Spleen (tissue), 7 donors: ENCODE results near the gene FXYD6.

Source experiments
- CTCF ChIP-seq, 11 experiments: fragments of 200-600 bp in 7 of 11; fragments of 450-650 bp in 4 of 11; sonication (generic) in 4 of 11; IDR thresholded peaks in 8 of 11; conservative IDR thresholded peaks in 3 of 11; 1 replicate in 7 of 11; 2 replicates in 4 of 11; pipeline versions ENCODE4 v1.4.0 to v1.8.0; 2016 to 2021; ENCODE audit warnings: antibody characterized with exemption in 11 of 11, inconsistent platforms in 4 of 11, mild to moderate bottlenecking in 1 of 11
- POLR2A ChIP-seq, 3 donors: fragments of 450-650 bp; IDR thresholded peaks; one replicate each; pipeline ENCODE4 v1.5.1; 2017; ENCODE audit warnings: antibody characterized with exemption in 3 of 3, mild to moderate bottlenecking in 1 of 3
- donor health status: DM: no; HTN: no; CAD: no; lungs with moderate emphysema.
- donor health status: DM: no; HTN: no; CAD: no.
- donor health status: DM: no; HTN: no; CAD: no.

DNA sequence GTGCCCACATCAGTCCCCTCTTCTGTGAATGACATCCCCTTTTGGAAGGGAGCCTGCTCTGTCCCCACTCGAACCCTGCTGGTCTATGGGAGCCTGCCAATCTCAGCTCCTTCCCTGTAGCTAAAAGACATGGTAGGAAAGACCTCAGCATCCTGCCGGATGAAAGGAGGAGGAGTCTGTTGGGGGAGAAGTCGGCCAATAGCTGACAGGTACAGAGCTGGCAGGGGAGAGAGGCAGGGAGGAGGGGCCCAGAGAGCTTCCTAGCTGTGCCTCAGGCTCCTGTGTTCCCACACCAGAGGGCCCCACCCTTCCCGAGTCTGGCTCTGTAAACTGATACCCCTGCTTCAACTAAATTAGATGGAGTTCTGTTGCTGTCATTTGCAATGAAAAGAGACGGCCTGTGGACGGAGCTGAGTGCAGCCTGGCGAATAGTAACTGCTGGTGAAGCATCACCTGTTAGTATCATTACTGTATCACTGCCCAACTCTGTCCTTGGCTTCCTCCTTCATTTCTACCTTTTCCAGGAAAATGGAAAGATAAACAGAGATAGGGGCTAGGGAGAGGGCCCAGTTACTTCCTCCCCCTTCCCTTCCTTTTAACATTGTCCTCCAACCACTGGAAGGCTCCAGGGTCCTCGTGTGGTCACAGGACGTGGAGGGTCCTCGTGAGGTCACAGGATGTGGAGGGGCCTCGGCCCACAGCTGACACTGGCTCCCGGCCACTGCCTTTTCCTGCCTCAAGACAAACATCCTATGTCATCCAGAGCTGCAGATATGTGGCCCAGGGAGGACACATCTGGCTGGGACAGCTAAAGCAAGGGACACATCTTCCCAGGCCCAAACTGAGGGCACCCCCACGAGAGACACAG, 15.1 kb downstream of the FXYD6 start:
- TF ChIP-seq POLR2A (IDR thresholded peaks at IDR 0.05) (no peak), CTCF (IDR thresholded peaks at IDR 0.05 in 8 of 11, conservative IDR thresholded peaks at IDR 0.05 in 3 of 11) (no peak)
